ENCODE results near the gene TRIP13.
"Not testable (repeated sequence)": the region's sequence is repeated elsewhere in the genome, so short reads cannot be mapped to it uniquely, and the experiment has no call there.

The TRIP13 gene

DNA sequence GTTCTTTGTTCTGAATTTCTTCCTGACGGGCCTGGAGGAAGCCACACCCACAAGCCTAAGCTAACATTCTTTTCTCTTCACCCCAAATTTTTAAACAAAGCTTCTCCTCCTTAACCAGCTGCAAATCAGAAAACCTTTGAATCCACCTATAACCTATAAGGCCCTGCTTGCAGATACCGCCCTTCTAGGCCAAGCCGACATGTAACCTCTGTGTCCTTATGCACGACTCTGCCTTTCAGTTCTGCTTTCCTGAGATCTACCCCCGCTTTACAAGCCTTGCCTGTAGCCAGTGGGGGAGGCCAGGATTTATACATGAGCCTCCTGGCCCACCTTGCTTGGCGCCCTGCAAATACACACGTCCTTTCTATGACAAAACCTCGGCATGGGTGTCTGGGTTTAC lies 19.4 kb upstream of the TRIP13 start:
- no peak for DNase-seq

DNA sequence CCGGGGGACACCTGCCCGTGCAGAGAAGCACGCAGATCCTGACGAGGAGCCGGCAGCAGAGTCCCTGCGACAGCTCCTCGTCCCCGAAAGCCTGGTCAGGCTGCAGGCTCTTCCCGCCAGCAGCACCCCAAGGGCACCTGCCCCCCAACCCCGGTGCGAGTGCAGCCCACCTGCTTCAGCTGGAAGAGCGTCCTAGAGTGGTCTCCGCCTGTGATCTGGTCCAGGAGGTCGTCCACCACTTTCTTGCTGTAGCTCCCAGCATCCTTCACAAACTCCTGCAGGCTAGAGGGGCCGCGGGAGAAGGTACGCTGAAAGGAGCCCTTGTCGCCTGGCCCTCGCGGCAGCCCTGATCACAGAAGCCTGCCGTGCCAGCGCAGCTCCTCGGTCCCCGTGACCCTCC lies 16.8 kb upstream of the TRIP13 start:
- no peak for DNase-seq

DNA sequence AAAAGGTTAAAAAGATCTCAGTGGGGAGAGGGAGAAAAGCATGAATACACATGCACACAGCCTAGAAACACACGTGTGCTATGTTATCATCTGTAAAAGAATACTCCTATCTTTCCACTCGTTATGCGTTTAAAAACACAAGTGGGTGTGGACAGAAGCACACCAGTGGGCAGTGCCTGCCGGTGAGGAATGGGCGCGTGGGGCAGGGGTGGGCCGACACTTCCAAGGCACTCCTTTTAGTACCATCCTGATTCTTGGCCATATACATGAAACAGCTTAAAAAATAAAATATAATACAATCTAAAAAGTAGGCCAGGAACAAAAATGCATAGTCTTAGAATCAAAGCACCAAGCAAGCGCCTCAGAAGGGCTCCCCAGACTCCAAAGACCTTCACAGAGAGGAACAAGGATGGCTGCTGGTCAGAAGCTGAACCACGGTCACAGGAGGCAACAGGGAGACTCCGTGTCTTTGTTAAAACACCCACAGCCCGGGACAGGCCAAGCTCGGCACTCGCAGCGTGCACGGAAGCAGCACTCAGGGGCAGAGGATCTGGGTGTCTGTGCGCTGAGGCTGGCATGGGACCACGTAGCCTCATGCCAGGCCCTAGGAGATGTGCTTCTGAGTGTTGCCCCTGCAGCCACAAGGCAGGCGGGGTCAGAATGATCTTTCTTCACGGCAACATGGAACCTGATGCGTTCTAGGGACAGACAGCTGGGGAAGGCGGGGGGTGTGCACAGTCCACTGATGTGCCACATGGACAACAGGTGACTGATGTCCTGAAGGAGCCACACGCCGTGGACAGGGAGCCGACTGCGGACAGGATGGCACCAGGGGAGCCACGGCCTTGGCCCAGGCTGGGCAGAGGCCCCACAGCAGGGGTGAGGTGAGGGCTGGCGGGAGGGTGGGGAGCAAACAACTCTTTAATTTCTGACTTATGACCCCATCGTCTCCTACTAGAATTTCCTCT lies 16.0 kb upstream of the TRIP13 start:
- no peak for DNase-seq

DNA sequence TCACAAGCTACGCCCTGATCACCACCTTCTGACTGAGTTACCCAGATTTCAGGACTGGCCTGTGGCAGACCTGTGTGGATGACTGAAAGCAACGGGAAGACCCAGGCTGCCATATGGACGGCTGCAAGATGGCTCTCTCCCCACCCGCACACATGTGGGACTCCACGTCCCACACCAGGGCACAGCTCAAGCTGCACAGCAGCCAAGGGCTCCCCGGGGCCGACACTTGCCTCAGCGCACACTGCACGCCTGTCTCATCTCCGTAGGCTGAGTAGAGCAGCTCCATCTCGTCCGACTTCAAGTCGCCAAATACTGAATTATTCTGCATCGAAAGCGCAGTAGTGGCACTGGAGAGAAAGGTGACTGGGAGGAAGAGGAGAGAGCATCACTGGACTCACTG lies 14.6 kb upstream of the TRIP13 start:
- no peak for DNase-seq

DNA sequence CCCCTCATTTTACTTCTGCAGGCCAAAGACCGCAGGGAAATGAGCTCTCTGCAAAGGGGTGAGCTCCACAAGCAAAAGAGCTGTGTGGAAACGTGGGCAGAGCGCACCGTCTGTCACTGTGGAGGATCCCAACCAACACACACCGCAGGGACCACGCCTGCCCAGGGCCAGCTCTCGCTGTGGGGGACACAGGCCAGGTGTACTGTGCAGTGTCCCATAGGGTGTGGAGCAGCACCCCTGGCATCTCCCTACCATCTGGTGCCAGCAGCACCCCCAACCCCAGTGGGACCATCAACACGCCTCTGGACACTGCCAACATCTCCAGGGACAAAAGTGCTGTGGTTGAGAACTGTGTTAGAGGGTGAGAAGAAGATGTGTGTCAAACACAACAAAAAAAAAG lies 14.0 kb upstream of the TRIP13 start:
- not testable (repeated sequence) for DNase-seq

DNA sequence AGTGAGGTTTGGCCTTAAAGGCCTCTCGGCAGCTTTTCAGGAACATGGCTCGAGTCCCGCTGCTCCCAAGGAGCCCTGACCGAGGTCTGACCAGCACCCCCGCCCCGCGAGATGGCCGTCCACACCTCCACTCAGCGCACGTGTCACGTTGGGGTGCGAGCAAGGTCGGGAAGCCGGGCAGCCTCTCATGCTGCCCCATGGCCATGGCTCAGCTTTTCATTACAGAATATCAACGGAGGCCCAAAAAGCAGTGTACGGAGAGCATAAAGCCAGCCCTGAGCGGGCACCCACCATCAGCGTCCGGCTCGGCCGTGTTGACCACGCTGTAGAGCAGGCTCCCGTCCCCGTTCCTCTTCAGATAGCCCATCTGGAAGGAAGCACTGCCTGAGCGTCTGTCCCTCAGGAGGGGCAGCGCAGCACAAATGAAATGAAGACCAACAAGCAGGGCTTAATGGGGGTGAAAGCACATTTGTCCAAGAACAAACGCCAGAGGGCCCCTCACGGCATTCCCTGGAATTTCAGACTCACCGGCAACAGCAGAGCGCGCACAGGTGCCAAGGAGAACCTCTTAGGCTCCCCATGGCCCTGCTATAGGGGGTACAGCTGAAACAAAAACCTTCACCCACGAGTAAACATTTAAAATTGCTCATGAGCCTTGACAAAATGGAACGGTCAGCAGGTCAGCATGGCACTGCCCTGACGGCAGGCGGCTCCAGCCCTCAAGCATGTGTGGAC lies 11.7 kb upstream of the TRIP13 start:
- no peak for DNase-seq

DNA sequence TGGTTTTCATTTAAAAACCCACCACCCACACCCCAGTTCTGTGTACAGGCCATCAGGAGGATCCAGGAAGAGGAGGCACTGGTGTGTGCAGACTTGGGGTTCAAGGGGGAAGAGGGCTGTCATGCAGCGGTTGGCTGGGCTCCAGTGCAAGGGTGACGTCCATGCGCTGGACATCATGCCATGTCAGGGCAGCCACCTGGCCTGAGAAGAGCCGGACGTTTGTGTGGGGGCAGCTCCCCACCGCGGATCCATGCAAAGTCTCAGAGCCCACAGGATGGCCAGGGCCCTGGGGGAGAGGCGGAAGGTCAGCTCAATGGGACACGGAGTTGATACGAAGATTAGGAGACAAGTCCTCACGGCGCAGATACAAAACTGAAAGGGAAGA lies 11.1 kb upstream of the TRIP13 start:
- no peak for DNase-seq

DNA sequence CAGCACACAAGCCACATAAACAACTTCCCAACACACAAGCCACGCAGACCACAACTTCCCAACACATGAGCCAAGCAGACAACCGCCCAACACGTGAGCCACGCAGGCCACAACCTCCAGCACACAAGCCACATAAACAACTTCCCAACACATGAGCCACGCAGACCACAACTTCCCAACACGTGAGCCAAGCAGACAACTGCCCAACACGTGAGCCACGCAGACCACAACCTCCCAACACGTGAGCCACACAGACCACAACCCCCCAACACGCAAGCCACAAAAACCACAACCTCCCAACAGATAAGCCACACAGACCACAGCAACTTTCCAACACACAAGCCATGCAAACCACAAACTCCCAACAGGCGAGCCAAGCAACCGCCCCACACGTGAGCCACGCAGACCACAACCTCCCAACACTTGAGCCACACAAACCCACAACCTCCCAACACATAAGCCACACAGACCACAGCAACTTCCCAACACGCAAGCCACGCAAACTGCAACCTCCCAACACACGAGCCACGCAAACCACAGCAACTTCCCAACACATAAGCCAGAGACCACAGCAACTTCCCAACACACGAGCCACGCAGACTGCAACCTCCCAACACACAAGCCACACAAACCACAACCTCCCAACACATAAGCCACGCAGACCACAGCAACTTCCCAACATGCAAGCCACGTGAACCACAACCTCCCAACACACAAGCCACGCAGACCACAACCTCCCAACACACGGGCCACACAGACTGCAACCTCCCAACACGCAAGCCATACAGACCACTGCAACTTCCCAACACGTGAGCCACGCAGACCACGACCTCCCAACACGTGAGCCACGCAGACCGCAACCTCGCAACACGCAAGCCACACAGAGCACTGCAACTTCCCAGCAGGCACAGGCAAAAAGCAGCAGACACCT lies 10.2 kb upstream of the TRIP13 start:
- DNase-seq = no peak

DNA sequence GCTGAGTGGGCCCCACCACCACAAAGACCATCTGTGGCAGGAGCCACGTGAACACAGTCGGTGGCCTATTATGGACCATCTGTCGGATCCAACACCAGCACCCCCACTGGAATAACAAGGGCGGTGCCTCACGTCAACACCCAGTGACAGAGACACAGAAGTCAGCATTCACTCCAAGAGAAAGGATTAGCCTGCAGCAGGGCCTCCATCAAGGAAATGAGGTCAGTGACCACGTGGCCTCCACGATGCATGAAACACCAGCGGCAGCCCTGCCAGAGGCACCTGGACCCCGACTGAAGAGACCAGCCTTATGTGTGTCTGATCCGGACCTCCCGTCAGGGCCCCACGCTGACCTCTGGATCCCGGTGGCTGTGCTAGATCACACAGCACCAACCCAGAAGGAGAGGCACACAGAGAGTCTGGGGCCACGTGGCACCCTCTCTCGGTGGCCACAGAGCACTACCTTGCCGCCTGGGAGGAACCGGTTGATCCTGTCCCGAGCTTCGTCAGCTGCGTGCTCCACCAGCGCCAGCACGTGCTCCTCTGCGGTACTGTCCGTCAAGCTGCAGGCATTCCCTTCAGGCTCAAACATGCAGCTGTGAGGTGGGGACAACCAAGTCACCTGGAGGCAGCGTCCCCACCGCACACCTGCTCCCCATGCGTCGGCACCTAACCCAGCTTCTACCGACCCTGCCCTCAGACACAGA lies 9.1 kb upstream of the TRIP13 start:
- no peak for DNase-seq

DNA sequence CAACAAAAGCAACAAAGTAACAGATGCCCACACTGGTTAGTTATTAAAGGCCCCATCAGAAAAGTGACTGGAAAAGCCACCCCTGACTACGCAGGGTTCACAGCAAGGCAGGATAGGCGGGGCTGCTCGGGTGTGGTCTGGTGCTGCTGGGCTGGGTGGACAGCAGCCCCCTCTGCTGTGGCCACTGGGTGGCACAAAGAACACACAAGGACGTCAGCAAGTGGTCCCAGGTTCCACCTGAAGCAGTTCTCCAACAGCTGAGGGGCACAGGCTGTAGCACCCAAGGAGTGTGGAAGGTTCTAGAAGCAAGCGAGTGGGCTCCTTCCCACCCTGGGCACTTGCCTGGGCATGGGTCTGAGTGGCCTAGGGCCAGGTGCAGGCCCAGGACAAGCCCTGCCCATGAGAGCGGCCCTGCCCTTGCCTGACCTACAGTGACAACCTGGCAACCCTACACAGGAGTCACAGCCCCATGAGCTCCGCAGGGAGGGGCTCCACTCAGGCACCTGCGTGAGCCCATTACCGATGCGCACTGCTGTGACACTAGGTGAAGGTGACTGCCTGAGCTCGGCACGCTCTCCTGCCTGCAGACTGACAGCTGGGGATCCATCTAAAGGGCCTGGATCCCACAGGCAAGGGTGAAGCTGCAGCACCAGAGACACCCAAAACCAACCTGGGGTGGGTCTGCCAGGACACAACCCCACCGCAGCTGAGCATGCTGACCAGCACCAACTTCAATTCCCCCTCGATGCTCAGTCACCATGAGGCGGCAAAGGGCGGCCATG lies 8.1 kb upstream of the TRIP13 start:
- no peak for DNase-seq

DNA sequence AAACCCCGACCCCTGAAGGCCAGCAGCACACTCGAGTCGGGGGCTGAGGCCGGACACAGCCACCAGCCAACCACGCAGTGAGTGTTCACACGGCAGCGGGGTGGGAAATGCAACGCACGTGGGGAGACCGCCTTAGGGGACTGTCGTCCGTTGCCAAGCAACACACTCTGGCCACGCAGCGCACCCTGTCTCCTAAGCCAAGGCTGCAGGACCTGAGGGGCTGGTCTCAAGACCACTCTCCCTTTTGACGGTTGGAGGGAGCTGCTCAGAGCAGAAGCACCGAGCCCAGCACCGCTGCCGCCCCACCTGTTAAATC lies 7.6 kb upstream of the TRIP13 start:
- DNase-seq = no peak

DNA sequence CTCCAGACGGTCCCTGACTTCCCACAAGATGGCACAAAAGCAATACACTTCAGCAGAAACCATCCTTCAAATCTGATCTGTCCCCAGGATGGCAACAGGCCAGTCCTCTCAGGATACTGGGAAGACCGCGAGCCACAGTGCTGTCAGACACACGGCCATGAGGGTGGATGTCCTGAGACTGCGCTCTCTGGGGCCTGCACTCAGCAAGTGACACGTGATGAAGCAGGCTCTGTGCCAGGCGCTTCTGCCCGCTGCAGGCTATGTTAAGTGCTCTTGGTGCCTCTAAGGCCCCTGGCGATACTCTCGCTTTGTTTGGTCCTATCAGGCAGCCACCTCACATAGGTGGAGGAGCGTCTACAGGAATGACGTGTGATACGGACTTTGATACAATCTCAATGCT lies 7.2 kb upstream of the TRIP13 start:
- DNase-seq = no peak

DNA sequence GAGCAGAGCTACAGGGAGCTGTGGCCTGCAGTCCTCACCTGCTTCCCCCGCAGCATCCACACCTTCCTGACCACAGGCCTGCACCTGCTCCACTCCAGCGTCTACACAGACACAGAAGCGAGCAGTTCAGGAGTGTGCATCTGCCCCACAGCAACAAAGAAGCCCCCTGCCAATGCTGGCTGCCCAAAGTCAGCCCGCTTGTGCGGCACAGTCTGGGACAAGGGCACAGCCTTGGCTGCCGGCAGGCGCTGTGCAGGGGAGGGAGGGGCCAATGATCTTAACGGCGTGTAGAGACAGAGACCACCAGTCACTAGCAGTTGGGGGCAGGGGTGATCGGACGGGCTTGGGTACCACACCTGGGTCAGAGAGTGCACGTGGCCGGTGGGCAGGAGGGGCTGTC lies 6.6 kb upstream of the TRIP13 start:
- no peak for DNase-seq

DNA sequence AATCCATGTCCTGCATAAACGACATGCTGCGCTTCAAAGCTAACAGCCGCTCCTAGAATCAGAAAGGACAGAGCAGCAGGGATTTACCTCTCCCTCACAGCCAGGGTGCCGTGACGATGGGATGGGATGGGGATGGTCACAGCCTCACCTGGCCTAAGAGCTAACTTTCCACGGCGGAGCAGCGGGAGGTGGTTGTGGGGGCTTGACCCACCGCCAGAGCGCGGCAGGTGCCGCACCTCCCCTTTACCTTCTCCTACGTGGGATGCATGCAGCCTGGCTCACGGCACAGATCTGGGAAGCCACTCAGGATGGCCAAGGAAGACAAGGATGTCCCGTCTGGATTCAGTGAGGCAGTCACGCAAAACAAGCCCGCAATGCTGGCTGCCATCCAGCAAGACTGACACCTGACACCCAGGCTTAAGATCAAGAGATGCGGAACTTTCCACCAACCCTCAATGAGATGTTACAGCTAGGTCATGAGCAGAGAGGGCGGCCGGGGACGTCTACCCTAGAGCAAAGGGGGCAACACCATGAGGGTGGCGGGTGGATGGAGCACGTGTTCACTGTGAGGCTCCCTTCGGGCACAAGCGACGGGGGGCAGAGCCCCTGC lies 5.9 kb upstream of the TRIP13 start:
- DNase-seq = no peak

DNA sequence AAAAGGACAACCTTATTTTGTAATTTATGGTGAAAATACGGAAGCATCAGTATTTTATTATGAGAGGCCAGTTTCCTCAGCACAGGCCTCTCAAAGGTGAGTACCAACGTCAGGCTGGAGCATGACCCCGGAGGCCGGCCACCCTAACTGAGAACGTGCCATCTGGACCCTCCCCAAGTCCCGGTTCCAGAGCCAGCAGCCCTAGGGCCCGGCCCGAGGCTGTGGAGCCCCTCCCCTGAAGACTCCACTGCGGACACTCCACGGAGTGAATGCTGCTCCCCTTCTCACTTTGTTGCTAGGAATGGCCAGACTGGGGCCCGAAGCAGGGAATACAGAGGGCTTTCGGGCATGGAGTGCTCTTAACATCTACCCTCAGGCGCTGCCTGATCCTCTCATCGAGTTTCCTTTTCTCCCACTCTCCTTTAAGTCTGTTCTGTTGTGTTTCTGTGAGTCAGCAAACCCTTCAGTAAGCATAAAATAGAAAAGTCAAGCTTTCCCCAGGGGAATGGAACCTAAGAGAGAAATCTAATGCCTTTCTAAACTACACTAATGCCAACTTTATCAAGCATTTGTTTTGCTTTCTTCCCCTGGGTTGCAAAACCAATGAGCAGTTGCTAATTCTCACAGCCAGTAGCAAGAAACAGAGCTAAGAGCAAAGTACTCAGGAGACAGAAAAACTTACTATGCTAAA lies 4.6 kb upstream of the TRIP13 start:
- DNase-seq = no peak

DNA sequence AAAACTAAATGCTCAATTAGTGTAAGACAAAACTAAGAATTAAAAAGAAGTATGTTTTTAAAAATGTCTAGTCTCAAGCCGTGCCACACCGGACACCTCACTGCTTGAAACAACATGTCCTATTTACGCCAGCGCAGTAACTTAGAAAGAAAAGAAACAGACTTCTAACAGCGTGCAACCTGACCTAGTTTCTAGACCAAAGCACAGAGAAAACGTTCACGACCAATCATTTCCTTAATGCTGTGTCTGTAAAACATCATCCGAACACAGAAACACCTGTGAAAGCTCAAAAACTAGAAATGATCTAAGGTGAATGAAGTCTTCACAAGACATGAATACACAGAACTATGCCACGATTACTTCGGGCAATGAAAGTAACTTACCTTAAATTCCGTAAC lies 4.0 kb upstream of the TRIP13 start:
- no peak for DNase-seq

DNA sequence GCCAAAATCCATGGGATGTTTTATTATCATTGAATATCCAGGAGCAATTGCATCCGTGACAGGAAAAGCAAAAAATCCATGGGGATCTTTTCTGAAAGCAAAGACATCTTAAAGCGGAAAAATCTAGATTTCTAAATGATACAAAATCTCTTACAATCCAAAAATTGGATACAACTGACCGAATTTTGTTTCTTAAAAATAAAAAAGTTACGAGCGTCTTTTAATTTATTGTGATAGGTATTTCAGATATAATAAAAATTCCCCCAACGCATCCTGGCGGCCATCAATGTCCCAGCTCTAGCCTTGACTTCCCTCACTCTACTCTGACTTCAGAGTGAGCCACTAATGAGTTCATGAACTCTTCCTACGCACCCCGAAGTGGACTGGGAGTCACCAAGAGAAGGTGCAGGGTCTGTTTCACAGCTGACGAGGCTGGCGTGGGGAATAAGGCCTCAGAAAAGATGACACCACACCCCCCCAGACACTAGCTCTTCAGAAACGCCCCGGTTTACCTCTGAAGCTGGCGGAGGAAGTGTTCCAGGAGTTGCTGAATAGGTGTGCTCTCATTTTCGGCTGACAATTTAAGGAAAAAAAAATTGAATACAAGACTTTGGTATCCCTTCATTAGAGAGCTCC lies 3.5 kb upstream of the TRIP13 start:
- DNase-seq = no peak

DNA sequence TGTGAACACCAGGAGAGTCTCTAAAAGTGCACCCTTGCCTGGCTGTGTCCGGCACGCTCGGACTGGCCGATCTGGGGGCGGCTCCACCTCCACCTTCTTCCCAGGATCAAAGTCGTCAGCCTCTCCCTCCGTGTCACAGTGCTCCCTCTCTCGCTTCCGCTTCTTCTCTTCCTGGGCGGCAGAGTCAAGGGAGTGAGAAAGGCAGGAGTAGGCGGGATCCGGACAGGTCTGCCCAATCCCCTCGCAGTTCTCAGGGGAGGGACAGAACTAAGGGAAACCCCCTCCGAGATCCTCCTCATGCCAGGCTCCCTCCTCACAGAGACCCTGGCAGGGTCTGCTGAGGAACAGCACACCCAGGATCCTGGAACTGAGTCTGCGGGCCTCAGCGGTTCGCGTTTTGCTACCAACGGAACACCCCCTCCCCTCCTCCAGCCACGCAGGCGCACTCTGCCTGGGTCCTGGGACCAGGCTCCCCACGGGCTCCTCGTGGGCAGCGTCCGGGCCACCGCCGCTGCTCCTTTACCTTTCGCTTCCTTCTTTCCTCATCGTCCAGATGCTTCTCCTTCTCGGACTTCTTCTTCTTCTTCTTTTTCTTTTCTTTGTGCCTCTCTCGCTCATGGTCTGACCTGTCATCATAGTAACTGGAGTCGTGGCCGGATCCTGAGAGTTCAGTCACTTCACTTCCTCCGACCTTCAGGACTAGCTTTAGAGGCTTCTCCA lies 1.4 kb upstream of the TRIP13 start:
- no peak for DNase-seq

DNA sequence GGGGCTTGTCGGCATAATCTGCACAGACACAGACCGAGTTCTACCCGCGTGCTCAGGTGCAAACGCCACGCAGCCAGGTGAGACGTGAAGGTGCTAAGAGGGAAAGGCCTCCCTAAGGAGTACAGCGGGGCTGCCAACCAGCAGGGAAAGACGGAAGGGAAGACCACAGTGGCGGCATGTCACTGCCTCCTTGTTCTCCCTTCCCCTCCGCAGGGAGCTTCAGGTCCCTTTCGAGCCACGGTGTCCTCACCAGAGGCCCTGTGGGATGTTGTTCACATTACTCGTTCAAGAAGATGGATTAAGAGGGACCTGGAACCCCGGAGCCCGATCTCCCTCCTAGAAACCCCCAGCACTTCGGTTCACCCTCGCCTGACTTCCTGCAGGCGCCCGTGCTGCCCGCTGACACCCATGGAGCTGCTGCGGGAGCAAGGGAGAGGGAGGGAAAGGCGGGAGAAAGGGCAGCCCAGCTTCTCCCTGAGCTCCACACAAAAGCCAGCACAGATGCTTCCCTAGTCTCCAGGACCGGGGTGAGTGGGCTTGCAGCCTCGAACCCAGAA lies 769 bp upstream of the TRIP13 start:
- DNase-seq = peak in 1 of 2 experiments; percentile 16
